Panc1 (cell line): ENCODE data around the gene ZNF607.

Source experiments
- CTCF ChIP-seq: fragments of 450-650 bp; IDR thresholded peaks from 2 replicates; pipeline ENCODE4 v1.5.1; 2017; ENCODE audit warnings: mild to moderate bottlenecking
- POLR2AphosphoS5 ChIP-seq: IDR thresholded peaks from 2 replicates; pipeline ENCODE4 v1.6.1; 2012; ENCODE audit warnings: mild to moderate bottlenecking, low read depth, low read length, moderate library complexity

GRCh38 chr19:37719927-37720265 is 335 bp upstream of the ZNF607 start:
- TF ChIP-seq POLR2AphosphoS5: no peak
- TF ChIP-seq CTCF: no peak
